ENCODE results near the gene WDR31.

DNA sequence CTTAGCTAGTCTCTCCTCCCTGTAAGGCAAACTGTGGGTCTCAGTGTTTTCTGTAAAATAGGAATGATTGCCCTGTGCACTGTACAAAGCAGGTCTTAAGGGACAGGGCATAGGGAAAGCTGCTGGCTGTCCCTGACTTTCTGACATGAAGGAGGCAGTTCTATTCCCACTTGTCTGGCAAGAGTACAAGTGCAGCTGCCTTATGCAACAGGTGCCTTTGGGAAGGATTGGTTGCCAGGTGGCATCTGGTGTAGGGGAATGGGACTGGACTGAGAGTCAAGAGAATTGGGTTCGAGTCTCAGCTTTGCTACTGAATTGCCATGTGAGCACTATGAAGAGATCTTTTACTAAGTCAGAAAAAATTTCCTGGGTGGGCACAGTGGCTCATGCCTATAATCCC is 19.3 kb upstream of the WDR31 start:
- TF ChIP-seq GATA2 (IDR thresholded peaks at IDR 0.05; ENCODE audit: low read depth, low read length), result no peak
- no peak for TF ChIP-seq GATA3 (IDR thresholded peaks at IDR 0.05; ENCODE audit: low read depth, low read length)
